Left lobe of liver (tissue), 2 donors: ENCODE data around the gene SDC1. TPM values are rescaled to one million over a fixed set of nuclear protein-coding genes. Genes with fewer than 3 reads are reported as not detected.
A peak's percentile ranks its signal among the peaks of the same experiment; 100 is the strongest.

ENCODE experiments used
- ATAC-seq: fragments of 200-7000 bp; cut with Tn5 transposase; one replicate; pipeline ENCODE4 v1.9.1; 2020; ENCODE audit warnings: mild to moderate bottlenecking, moderate library complexity
- DNase-seq: peaks from one replicate; pipeline ENCODE4 v3.0.0-alpha.2; 2020; ENCODE audit warnings: low spot score
- total RNA-seq: library from RNA; stranded (reverse); gene quantifications from one replicate; pipeline ENCODE4 v1.2.1, GENCODE V29; 2021
- donor health status: DM: no; HTN: no; CAD: no; lungs with moderate emphysema.
- donor health status: DM: no; HTN: yes; CAD: no.

Gene SDC1
- total RNA-seq, 1 donor from 2014 or later = 537 TPM

DNA sequence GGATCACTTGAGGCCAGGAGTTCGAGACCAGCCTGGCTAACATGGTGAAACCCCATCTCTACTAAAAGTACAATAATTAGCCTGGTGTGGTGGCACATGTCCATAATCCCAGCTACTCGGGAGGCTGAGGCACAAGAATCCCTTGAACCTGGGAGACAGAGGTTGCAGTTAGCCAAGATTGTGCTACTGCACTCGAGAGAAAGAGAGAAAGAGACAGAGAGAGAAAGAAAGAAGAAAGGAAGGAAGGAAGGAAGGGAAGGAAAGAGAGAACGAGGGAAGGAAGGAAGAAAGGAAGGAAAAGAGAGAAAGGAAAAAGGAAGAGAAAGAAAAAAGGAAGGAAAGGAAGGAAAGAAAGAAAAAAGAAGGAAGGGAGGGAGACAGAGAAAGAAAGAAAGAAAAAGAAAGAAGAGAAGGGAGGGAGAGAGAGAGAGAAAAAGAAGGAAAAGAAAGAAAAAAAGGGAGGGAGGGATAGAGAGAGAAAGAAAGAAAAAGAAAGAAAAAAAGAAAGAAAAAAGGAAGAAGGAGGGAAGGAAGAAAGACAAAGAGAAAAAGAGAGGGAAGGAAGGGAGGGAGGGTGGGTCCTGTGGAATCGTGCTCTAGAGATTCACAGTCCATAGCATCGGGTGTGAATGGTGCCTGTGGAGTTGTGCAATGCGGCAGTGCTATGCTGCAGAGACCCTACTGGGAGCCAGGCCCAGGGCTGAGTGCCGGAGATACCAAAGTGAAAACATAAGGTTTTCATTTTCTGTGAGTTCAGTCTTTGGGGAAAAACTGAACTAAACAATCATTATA is 4.6 kb upstream of the SDC1 start:
- no peak for ATAC-seq

DNA sequence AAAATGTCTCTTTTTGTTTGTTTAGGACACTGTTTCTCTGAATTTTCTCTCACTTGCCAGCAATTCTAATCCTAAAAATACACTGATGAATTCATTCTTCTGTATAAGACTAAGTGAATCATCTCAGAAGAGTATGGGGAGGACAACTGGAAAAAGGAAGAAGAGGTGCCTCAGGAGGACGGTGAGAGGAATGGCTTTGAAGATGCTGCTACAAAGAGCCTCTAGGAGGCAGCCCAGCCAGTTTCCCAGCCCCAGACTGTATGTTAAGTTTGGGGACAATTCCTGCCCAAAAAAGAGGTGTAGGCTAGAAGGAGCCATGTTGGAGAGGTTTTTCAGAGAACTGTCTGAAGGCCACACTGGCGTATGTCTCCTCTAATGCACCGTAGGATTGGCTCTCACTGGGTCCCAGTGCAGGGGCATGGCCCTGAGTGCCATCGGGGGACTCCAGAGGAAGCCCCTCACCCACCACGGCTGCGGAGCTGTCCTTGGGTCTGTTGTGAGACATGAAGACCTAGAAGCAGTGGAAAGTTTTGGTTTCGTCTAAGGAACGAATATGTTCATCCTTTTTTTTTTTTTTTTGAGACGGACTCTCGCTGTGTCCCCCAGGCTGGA is 3.1 kb upstream of the SDC1 start:
- no peak for DNase-seq
- ATAC-seq = no peak

More for the DNA sequence above, 4.6 kb upstream of the SDC1 start:
- DNase-seq = no peak

GRCh38 chr2:20226152-20226545 is 1.2 kb upstream of the SDC1 start:
- ATAC-seq = no peak
- DNase-seq = no peak

DNA sequence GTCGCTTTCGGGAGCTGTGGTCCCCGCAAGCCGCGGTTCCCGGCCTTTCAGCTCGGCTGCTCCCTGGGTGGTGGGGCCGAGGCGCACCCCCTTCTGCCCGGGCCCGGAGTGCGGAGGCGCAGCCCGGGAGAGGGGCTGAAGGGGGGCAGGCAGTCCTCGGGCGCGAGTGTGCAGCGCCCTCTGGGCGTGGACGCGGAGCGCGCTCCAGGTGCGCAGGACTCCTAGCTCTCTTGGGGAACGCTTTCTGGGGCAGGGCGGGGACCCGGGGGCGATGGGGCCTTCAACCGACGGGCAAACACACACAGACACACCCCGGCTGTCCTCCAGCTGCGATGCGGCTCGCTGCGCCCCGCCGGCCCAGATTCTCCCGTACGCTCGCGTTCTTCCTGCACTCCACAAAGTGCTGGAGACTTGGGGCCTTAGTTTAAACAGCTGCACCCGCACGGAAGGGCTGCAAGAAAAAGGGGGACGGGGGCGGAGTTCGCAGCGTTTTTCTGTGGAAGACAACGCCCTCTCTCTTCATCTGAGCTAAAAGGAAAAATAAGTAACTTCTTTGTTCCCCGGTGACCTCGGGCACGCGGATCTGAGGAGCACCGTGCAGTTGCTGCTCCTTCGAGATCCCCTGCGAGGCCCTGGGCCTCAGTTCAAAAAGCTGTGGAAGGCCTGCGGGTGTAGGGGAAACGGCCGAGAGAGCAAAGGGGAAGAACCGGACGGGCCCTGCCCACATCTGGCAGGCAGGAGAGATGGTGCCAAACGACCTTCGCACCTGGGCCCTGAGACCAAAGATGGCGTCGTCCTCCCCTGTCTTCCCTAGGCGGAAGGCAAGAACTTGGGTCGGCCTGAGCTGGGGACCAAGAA is 593 bp upstream of the SDC1 start:
- ATAC-seq (peak; percentile 74), DNase-seq (peak; percentile 93)

- no peak for DNase-seq
- ATAC-seq = no peak
Observed at GRCh38 chr2:20224164-20224715, 690 bp downstream of the SDC1 start.

- ATAC-seq (peak; percentile 21), DNase-seq (peak; percentile 70)
Observed at GRCh38 chr2:20223407-20224163, 1.3 kb downstream of the SDC1 start.

- DNase-seq = no peak
Observed at GRCh38 chr2:20222769-20223406, 2.0 kb downstream of the SDC1 start.

DNA sequence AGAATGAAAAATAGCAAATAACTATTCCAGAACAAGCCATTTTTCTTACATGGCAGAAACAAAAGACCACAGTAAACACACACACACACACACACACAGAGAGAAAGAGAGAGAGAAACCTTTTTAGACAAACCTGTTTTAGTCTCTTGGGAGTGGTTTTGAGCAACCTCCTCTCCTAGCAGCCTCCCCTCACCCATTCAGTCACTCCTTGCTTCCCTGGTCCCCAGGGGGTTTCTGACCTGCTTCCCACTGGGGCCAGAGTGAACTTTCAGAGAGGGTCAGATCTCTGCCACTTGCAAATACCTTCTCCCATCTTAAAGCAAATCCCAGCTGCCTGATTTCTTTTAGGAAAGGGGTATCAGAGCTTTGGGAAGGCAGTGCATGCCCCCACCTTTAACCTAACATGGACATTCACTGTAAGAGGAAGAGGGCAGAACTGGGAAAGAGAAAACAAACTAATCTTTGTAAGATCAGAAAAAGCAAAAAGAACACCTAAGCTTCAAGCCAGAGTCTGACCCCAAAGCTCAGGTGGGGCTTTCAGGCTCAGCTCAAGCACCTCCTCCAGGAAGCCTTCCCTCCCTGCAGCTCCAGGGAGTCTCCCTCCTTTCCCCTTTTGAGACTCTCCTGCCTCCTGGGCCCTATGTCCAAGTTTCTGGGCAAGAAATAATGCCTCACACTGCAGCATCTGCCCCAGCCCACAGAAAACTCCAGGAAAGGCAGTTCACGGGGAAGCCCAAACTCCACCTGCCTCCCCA is 2.7 kb downstream of the SDC1 start:
- no peak for ATAC-seq
- no peak for DNase-seq

More at GRCh38 chr2:20222769-20223406, 2.0 kb downstream of the SDC1 start:
- ATAC-seq = no peak

DNA sequence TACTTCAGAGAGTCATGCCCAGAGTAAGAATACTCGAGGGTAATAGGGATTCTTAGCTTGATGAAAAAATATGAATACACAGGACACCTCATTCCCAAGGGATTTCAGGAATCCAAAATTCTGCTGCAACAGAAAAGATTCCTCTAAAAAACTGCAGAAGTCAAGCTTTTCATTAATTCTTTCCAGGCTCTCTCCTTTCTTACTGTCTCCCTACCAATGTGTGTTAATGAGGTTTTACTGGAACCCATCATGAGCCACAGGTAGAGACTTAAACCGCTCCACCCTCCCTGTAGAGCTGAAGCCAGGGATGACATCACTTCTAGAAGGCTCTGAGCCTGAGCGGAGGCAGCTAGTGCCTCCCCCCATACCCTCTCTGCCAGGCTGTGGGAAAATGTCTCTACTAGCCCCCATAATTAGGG is 3.4 kb downstream of the SDC1 start:
- DNase-seq = no peak
- no peak for ATAC-seq

GRCh38 chr2:20220806-20221554 is 4.0 kb downstream of the SDC1 start:
- DNase-seq = no peak
- ATAC-seq = no peak

GRCh38 chr2:20219763-20220380 is 5.1 kb downstream of the SDC1 start:
- DNase-seq (peak; percentile 48), ATAC-seq (no peak)

GRCh38 chr2:20218331-20219320 is 6.3 kb downstream of the SDC1 start:
- peak; percentile 46 for DNase-seq
- ATAC-seq = no peak

- DNase-seq = peak; percentile 87
- peak; percentile 28 for ATAC-seq
Observed at GRCh38 chr2:20217041-20217970, 7.6 kb downstream of the SDC1 start.

DNA sequence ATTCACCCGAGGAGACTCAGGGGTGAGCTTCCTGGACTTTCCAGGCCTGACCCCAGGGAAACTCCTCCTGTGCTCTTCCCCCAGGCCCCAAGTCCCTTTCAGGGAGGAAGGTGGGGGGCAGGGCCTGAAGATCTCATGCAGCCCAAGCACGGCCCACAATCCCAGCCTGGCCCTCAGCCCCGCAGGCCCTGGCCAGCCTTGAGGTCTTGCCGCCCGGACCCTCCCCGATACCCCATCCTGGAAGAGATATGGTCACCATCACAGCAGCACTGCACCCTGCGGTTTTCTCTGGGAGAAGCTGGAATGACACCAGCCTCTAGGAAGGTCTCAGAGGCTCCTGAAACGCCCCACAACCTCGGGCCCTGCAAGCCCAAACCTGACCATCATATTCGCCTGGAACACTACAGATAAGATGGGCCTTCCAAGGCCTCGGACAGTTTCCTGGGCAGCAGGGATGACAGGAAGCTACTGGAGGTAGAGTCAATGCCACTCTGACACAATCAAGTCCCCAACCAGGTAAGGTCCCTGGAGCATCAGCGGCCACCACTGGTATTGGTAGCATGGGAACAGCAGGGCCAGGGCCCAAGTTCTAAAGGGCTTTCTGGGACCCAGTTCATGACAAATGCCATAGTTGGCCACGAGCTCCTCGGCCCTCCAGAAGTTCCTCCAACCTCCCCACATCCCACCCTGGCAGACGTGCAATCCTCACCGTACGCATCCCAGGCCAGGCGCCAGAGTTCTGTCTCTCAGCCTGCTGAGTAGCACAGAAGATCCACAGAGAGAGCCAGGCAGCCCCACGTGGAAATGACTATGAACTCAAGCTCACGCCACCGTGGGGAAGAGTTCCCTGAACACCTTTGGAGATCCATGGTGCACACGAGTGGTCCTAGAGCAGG is 8.6 kb downstream of the SDC1 start:
- peak; percentile 0 for ATAC-seq
- peak; percentile 58 for DNase-seq
